GM12878 (cell line): ENCODE measurements around the gene RAPGEF6. TPM values are rescaled to one million over a fixed set of nuclear protein-coding genes. Genes with fewer than 3 reads are reported as not detected.
A peak's percentile ranks its signal among the peaks of the same experiment; 100 is the strongest.

Source experiments
- CREB1 ChIP-seq: IDR thresholded peaks from 2 replicates; pipeline ENCODE4 v1.6.1; 2012; ENCODE audit warnings: low read depth, mild to moderate bottlenecking, inconsistent platforms
- CTCF ChIP-seq, 3 experiments: IDR thresholded peaks in 2 of 3; conservative IDR thresholded peaks in 1 of 3; 2 replicates each; pipeline ENCODE4 v1.5.1; 2011; ENCODE audit warnings: low read depth in 3 of 3, low read length in 3 of 3, mild to moderate bottlenecking in 3 of 3, control low read depth in 2 of 3, moderate library complexity in 2 of 3, inconsistent platforms in 1 of 3, mixed read lengths in 1 of 3; ENCODE audit not compliant: control insufficient read depth in 2 of 3, insufficient read depth in 1 of 3; ENCODE audit errors: extremely low read depth in 1 of 3
- KDM1A ChIP-seq: fragments of 200-600 bp; sonication (generic); IDR thresholded peaks from 2 replicates; pipeline ENCODE4 v1.6.1; 2016; ENCODE audit warnings: borderline replicate concordance
- POLR2AphosphoS5 ChIP-seq: IDR thresholded peaks from 2 replicates; pipeline ENCODE4 v1.6.1; 2011; ENCODE audit warnings: mild to moderate bottlenecking, low read length, inconsistent platforms
- USF1 ChIP-seq: IDR thresholded peaks from 2 replicates; pipeline ENCODE4 v1.6.1; 2011; ENCODE audit warnings: borderline replicate concordance, low read depth, mild to moderate bottlenecking, moderate library complexity, mixed read lengths, low read length; ENCODE audit not compliant: insufficient read depth; ENCODE audit errors: extremely low read length
- polyA plus RNA-seq, 11 experiments: library from polyadenylated mRNA; depleted of rRNA in 4 of 11; unstranded in 6 of 11; stranded (reverse) in 5 of 11; fragments of >200 nt; fragmentation: Nextera tagmentation in 4 of 11; fragmentation: Illumina TruSeq in 1 of 11; extraction: Ambion mirVana in 4 of 11; extraction: Trizol in 1 of 11; gene quantifications; 1 replicate in 1 of 11; 2 replicates in 10 of 11; pipeline versions ENCODE4 v1.2.1 to v1.2.3, GENCODE V29; 2011 to 2016; ENCODE audit warnings: inconsistent platforms in 2 of 11, missing spikeins in 2 of 11, low read depth in 1 of 11
- total RNA-seq, 4 experiments: library from RNA; depleted of rRNA in 3 of 4; stranded (reverse); fragments of >200 nt in 3 of 4; fragmentation: Illumina TruSeq in 1 of 4; extraction: Trizol in 1 of 4; gene quantifications; 2 replicates each; pipeline versions ENCODE4 v1.2.1 to v1.2.3, GENCODE V29; 2013 to 2021
- TF ChIP-seq, protein P1 (sequence below): IDR thresholded peaks from 2 replicates; pipeline ENCODE4 v1.6.1; 2012; ENCODE audit warnings: mild to moderate bottlenecking, low read depth, low read length
- TF ChIP-seq, protein P2 (sequence below): IDR thresholded peaks from 2 replicates; pipeline ENCODE4 v1.6.1; 2011; ENCODE audit warnings: mild to moderate bottlenecking, low read depth, low read length, moderate library complexity; ENCODE audit not compliant: insufficient replicate concordance

Gene RAPGEF6
- total and polyA plus RNA-seq, 10 of the 15 experiments (the other 5 are each of a cell fraction or from before 2014, with no cell fraction given) = 2.9 to 24.0 (median 14.2) TPM

- no peak for TF ChIP-seq USF1
- TF ChIP-seq POLR2AphosphoS5 = no peak
- TF ChIP-seq, protein P1, sequence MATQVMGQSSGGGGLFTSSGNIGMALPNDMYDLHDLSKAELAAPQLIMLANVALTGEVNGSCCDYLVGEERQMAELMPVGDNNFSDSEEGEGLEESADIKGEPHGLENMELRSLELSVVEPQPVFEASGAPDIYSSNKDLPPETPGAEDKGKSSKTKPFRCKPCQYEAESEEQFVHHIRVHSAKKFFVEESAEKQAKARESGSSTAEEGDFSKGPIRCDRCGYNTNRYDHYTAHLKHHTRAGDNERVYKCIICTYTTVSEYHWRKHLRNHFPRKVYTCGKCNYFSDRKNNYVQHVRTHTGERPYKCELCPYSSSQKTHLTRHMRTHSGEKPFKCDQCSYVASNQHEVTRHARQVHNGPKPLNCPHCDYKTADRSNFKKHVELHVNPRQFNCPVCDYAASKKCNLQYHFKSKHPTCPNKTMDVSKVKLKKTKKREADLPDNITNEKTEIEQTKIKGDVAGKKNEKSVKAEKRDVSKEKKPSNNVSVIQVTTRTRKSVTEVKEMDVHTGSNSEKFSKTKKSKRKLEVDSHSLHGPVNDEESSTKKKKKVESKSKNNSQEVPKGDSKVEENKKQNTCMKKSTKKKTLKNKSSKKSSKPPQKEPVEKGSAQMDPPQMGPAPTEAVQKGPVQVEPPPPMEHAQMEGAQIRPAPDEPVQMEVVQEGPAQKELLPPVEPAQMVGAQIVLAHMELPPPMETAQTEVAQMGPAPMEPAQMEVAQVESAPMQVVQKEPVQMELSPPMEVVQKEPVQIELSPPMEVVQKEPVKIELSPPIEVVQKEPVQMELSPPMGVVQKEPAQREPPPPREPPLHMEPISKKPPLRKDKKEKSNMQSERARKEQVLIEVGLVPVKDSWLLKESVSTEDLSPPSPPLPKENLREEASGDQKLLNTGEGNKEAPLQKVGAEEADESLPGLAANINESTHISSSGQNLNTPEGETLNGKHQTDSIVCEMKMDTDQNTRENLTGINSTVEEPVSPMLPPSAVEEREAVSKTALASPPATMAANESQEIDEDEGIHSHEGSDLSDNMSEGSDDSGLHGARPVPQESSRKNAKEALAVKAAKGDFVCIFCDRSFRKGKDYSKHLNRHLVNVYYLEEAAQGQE = no peak
- 0 out of 6 replicates have a peak, but pooled peaks of 1 of the 3 experiments have one; percentile 10 for TF ChIP-seq CTCF (IDR thresholded peaks at IDR 0.05 in 2 of 3, conservative IDR thresholded peaks at IDR 0.05 in 1 of 3; ENCODE audit: control insufficient read depth in 2 of 3, extremely low read depth in 1 of 3, insufficient read depth in 1 of 3, low read depth in 3 of 3, low read length in 3 of 3)
- no peak for TF ChIP-seq CREB1
- TF ChIP-seq, protein P2, sequence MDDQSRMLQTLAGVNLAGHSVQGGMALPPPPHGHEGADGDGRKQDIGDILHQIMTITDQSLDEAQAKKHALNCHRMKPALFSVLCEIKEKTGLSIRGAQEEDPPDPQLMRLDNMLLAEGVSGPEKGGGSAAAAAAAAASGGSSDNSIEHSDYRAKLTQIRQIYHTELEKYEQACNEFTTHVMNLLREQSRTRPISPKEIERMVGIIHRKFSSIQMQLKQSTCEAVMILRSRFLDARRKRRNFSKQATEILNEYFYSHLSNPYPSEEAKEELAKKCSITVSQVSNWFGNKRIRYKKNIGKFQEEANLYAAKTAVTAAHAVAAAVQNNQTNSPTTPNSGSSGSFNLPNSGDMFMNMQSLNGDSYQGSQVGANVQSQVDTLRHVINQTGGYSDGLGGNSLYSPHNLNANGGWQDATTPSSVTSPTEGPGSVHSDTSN = no peak
- TF ChIP-seq KDM1A = no peak
These were observed 398 bp downstream of the RAPGEF6 start (continued) for GRCh38 chr5:131634666-131634995.
